ENCODE data around the gene SOD2.
"Not testable (repeated sequence)": the region's sequence is repeated elsewhere in the genome, so short reads cannot be mapped to it uniquely, and the experiment has no call there.

Gene SOD2

DNA sequence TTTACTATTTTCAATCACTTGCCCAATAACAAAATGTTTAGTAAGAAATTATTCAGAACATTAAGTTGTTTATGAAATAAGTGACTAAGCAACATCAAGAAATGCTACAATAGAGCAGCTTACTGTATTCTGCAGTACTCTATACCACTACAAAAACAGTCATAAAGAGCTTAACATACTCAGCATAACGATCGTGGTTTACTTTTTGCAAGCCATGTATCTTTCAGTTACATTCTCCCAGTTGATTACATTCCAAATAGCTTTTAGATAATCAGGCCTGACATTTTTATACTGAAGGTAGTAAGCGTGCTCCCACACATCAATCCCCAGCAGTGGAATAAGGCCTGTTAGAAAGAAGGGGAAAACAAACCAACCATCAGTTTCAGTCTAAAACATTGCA, 10.7 kb downstream of the SOD2 start:
- DNase-seq (ENCODE audit: low read depth) = no peak

GRCh38 chr6:159681191-159681880, 11.7 kb downstream of the SOD2 start:
- DNase-seq (ENCODE audit: low read depth) = no peak

- DNase-seq (ENCODE audit: low read depth) = no peak
Observed at GRCh38 chr6:159680104-159680503, 12.9 kb downstream of the SOD2 start.

- no peak for DNase-seq (ENCODE audit: low read depth)
Observed at GRCh38 chr6:159679091-159680077, 13.7 kb downstream of the SOD2 start.

DNA sequence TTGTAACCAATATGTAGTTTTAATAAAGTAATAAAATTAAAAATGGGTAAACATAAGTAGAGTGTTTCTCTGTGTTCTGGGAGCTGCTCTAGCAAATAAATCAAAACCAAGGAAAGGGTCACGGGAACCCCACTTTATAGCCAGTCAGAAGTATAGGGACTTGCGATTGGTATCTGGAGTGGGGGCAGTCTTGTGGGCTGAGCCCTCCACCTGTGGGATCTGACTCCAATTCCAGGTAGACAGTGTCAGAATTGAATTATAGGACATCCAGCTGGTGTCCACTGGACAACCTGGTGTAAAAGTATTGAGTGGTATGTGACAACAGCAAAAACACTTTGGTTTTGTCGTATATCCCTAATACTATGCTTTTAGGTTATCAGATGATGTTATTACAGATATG, 14.5 kb downstream of the SOD2 start:
- no peak for DNase-seq (ENCODE audit: low read depth)

GRCh38 chr6:159677506-159678165, 15.4 kb downstream of the SOD2 start:
- DNase-seq (ENCODE audit: low read depth) = no peak

DNA sequence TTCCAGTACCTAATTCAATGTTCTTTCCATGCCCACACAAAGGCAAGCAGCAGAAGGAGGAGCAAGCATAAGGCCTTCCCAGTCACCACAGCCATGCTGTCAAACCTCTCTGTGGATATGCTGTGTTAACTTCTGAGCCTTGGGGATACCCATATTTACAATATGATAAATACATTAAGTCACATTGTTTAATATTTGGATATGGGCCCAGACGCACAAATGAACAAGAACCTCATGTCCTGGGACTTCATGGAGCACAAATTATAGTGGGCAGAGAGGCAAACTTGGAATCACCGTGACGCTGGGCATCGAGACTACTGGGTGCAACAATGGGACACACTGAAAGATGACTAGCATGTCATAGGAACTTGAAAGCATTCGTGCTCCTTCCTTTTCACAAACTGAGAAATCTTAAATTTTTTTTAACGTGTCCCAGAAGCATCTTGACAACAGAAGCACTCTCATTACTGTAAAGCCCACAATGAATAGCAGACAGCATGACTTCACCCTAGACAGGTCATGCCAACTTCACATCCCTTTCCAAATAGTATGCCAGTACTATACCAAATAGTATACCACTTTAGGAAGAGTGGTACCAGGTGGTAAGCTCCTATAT, 16.0 kb downstream of the SOD2 start:
- no peak for DNase-seq (ENCODE audit: low read depth)

DNA sequence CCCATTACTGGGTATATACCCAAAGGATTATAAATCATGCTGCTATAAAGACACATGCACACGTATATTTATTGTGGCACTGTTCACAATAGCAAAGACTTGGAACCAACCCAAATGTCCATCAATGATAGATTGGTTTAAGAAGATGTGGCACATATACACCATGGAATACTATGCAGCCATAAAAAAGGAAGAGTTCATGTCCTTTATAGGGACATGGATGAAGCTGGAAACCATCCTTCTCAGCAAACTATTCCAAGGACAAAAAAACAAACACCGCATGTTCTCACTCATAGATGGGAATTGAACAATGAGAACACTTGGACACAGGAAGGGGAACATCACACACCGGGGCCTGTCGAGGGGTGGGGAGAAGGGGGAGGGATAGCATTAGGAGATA, 16.8 kb downstream of the SOD2 start:
- not testable (repeated sequence) for DNase-seq (ENCODE audit: low read depth)

DNA sequence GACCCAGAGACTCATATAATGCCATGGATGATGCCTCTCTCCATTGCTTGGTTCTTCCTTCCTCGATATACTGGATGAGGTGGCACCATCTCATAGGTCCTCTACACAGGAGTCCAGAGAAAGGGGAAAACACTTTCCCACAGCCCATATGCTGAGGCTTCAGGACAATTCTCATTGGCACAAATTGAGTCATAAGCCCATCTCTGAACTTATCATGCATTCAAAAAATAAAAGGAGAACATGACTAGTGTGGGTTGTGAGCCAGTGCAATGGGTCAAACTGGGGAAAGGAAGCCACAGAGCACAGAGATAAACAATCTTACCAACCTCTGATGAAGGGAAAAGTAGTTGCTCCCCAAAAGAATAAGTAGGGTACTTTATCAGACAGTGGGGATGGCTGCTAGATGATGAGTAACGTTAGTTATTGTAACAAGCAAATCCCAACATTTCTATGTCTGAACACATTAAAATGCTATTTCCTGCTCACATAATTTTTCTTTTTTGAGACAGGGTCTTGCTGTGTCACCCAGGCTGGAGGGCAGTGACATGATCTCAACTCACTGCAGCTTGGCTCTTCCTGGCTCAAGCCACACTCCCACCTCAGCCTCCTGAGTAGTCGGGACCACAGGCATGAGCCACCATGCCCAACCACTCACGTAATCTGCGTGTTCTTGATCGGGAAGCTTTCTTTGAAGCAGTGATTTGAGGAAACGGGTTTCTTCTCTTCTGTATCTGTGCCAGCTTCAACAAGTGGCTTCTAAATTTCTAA, 27.0 kb downstream of the SOD2 start:
- DNase-seq (ENCODE audit: low read depth) = no peak

GRCh38 chr6:159663368-159663889, 29.6 kb downstream of the SOD2 start:
- not testable (repeated sequence) for DNase-seq (ENCODE audit: low read depth)

DNA sequence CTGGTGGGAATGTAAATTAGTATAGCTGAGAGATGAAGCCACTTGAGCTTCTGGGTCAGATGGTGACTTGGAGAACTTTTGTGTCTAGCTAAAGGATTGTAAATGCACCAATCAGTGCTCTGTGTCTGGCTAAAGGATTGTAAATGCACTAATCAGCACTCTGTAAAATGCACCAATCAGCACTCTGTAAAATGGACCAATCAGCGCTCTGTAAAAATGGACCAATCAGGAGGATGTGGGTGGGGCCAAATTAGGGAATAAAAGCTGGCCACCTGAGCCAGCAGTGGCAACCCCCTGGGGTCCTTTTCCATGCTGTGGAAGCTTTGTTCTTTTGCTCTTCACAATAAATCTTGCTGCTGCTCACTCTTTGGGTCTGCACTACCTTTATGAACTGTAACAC, 31.1 kb downstream of the SOD2 start:
- DNase-seq (ENCODE audit: low read depth) = not testable (repeated sequence)

GRCh38 chr6:159655409-159655988, 37.5 kb downstream of the SOD2 start:
- no peak for DNase-seq (ENCODE audit: low read depth)

- DNase-seq (ENCODE audit: low read depth) = no peak
Observed at GRCh38 chr6:159654483-159655098, 38.5 kb downstream of the SOD2 start.

GRCh38 chr6:159650314-159650713, 42.7 kb downstream of the SOD2 start:
- DNase-seq (ENCODE audit: low read depth) = no peak

DNA sequence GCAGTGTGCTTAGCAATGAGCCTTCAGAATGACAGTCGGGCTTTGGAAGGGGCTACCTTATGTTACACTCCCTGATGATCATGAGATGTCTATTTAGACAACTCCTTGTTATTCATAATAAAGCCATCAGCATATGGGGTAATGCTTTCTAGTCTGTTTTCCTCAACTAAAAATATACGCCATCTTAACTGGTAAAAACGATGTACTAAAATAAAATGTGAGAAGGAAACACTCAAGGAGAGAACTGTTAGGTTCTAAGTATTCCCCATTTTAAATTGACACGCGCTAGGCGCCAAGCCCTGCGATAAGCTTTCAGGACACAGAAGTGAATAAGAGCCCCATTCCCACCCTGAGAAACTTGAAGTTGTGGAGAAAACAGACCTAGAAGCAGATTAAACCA, 43.6 kb downstream of the SOD2 start:
- no peak for DNase-seq (ENCODE audit: low read depth)

GRCh38 chr6:159646733-159647132, 46.3 kb downstream of the SOD2 start:
- DNase-seq (ENCODE audit: low read depth) = no peak

GRCh38 chr6:159646116-159646515, 46.9 kb downstream of the SOD2 start:
- no peak for DNase-seq (ENCODE audit: low read depth)

- DNase-seq (ENCODE audit: low read depth) = no peak
Observed at GRCh38 chr6:159645640-159646039, 47.4 kb downstream of the SOD2 start.
